ENCODE measurements around the gene NOC4L. TPM values are rescaled to one million over a fixed set of nuclear protein-coding genes. Genes with fewer than 3 reads are reported as not detected.

The NOC4L gene
- total RNA-seq, 1 donor from 2014 or later = 29.1 TPM

GRCh38 chr12:132182711-132183365 lies 38.6 kb downstream of the NOC4L start:
- POLR2A ChIA-PET = no interaction called here
- H3K4me1 Mint-ChIP-seq = peaks cover 6% of the 10 kb centered on the region
- intact Hi-C loops (cut with micrococcal nuclease) = no loop called here
- H3K36me3 Mint-ChIP-seq (ENCODE audit: low read depth) = no peaks in the 10 kb centered on the region
- TF ChIP-seq CTCF (IDR thresholded peaks at IDR 0.05) = no peak
- no peak overlapping the region for H3K4me3 Mint-ChIP-seq
- no peak for ATAC-seq (ENCODE audit: low read depth)
- DNase-seq = no peak
- CTCF ChIA-PET = no interaction called here
- H3K27ac Mint-ChIP-seq = no peak overlapping the region
- peaks cover 8% of the 10 kb centered on the region for H3K27me3 Mint-ChIP-seq
- peaks cover 9% of the 10 kb centered on the region for H3K9me3 Mint-ChIP-seq

GRCh38 chr12:132185705-132186104 lies 41.4 kb downstream of the NOC4L start:
- Mint-ChIP-seq H3K4me1 (peaks cover 13% of the 10 kb centered on the region), H3K27ac (no peak overlapping the region), H3K27me3 (no peaks in the 10 kb centered on the region), H3K4me3 (no peak overlapping the region), H3K36me3 (ENCODE audit: low read depth) (peaks cover 2% of the 10 kb centered on the region), H3K9me3 (peaks cover 9% of the 10 kb centered on the region)
- DNase-seq = no peak
- ChIA-PET CTCF (no interaction called here), POLR2A (no interaction called here)
- intact Hi-C loops (cut with micrococcal nuclease) = no loop called here
- ATAC-seq (ENCODE audit: low read depth) = no peak
- no peak for TF ChIP-seq CTCF (IDR thresholded peaks at IDR 0.05)

- H3K27me3 Mint-ChIP-seq = no peaks in the 10 kb centered on the region
- intact Hi-C loops (cut with micrococcal nuclease) = no loop called here
- H3K4me3 Mint-ChIP-seq = no peak overlapping the region
These were observed 42.1 kb downstream of the NOC4L start for GRCh38 chr12:132186208-132186856.

GRCh38 chr12:132186857-132187620 lies 42.8 kb downstream of the NOC4L start:
- intact Hi-C loops (cut with micrococcal nuclease) = no loop called here
- DNase-seq = no peak
- no peak overlapping the region for H3K4me3 Mint-ChIP-seq
- TF ChIP-seq CTCF (IDR thresholded peaks at IDR 0.05) = no peak
- POLR2A ChIA-PET = no interaction called here
- no peaks in the 10 kb centered on the region for H3K27me3 Mint-ChIP-seq
- H3K4me1 Mint-ChIP-seq = peaks cover 16% of the 10 kb centered on the region
- ATAC-seq (ENCODE audit: low read depth) = no peak
- H3K36me3 Mint-ChIP-seq (ENCODE audit: low read depth) = peaks cover 2% of the 10 kb centered on the region
- H3K27ac Mint-ChIP-seq = no peak overlapping the region
- H3K9me3 Mint-ChIP-seq = peaks cover 9% of the 10 kb centered on the region
- CTCF ChIA-PET = no interaction called here

More at GRCh38 chr12:132186208-132186856, 42.1 kb downstream of the NOC4L start:
- Mint-ChIP-seq H3K9me3 (peaks cover 9% of the 10 kb centered on the region), H3K4me1 (peaks cover 16% of the 10 kb centered on the region), H3K27ac (no peak overlapping the region), H3K36me3 (ENCODE audit: low read depth) (peaks cover 2% of the 10 kb centered on the region)
- ATAC-seq (ENCODE audit: low read depth) = no peak
- CTCF ChIA-PET = no interaction called here
- TF ChIP-seq CTCF (IDR thresholded peaks at IDR 0.05) = no peak
- POLR2A ChIA-PET = no interaction called here
- no peak for DNase-seq
